Esophagus squamous epithelium (tissue), 5 donors: Measurements from ENCODE around the gene QKI. TPM values are rescaled to one million over a fixed set of nuclear protein-coding genes. Genes with fewer than 3 reads are reported as not detected.

Experiments
- DNase-seq: peaks from one replicate; lab custom pipeline; 2025; lab: John Stamatoyannopoulos, UW
- H3K27ac ChIP-seq, 4 donors: fragments of 200-600 bp; sonication (generic); one replicate each; pipeline ENCODE4 v1.5.1; 2016 to 2019; ENCODE audit warnings: mild to moderate bottlenecking in 1 of 4
- H3K27me3 ChIP-seq, 4 donors: fragments of 200-600 bp; sonication (generic); 1 replicate in 3 of 4; 2 replicates in 1 of 4; pipeline versions ENCODE4 v1.5.1 to v1.6.0; 2017 to 2021; ENCODE audit warnings: antibody characterized with exemption in 1 of 4
- H3K36me3 ChIP-seq, 3 donors: fragments of 200-600 bp; sonication (generic); one replicate each; pipeline ENCODE4 v1.5.1; 2016 to 2019
- H3K4me1 ChIP-seq, 3 donors: fragments of 200-600 bp; sonication (generic); one replicate each; pipeline ENCODE4 v1.5.1; 2017 to 2019
- H3K4me3 ChIP-seq, 4 donors: fragments of 200-600 bp; sonication (generic); 1 replicate in 3 of 4; 2 replicates in 1 of 4; pipeline ENCODE4 v1.5.1; 2016 to 2019; ENCODE audit warnings: mild to moderate bottlenecking in 2 of 4, moderate library complexity in 1 of 4
- H3K9me3 ChIP-seq, 3 donors: fragments of 200-600 bp; sonication (generic); one replicate each; pipeline ENCODE4 v1.5.1; 2016 to 2019
- POLR2A ChIP-seq, 4 donors: fragments of 450-650 bp; IDR thresholded peaks; one replicate each; pipeline ENCODE4 v1.6.1; 2017; ENCODE audit warnings: antibody characterized with exemption in 4 of 4, mild to moderate bottlenecking in 4 of 4, moderate library complexity in 3 of 4
- whole genome bisulfite sequencing, 2 donors: methylation state at CpG; one replicate each; pipeline ENCODE4 v1.1.5; 2018; 5-methylcytosine and 5-hydroxymethylcytosine counted together
- intact Hi-C: fragments of 100-400 bp; cut with DNase I; formaldehyde crosslinking; loops from one replicate; pipeline ENCODE4 v1.15.0; 2022
- total RNA-seq, 4 donors: library from RNA; depleted of rRNA; stranded (reverse); fragments of >200 nt; gene quantifications; one replicate each; pipeline ENCODE4 v1.1.0, GENCODE V29; 2016
- TF ChIP-seq, protein P1 (sequence below), 6 experiments: fragments of 450-650 bp in 4 of 6; fragments of 200-600 bp in 2 of 6; sonication (generic) in 2 of 6; IDR thresholded peaks; one replicate each; pipeline ENCODE4 v1.5.1; 2016 to 2019; ENCODE audit warnings: antibody characterized with exemption in 6 of 6, mild to moderate bottlenecking in 4 of 6, moderate library complexity in 4 of 6
- donor health status: DM: yes; HTN: yes; CAD: no.

Gene QKI
- total RNA-seq, 4 donors from 2014 or later = 46.2 to 149 (median 65.4) TPM

DNA sequence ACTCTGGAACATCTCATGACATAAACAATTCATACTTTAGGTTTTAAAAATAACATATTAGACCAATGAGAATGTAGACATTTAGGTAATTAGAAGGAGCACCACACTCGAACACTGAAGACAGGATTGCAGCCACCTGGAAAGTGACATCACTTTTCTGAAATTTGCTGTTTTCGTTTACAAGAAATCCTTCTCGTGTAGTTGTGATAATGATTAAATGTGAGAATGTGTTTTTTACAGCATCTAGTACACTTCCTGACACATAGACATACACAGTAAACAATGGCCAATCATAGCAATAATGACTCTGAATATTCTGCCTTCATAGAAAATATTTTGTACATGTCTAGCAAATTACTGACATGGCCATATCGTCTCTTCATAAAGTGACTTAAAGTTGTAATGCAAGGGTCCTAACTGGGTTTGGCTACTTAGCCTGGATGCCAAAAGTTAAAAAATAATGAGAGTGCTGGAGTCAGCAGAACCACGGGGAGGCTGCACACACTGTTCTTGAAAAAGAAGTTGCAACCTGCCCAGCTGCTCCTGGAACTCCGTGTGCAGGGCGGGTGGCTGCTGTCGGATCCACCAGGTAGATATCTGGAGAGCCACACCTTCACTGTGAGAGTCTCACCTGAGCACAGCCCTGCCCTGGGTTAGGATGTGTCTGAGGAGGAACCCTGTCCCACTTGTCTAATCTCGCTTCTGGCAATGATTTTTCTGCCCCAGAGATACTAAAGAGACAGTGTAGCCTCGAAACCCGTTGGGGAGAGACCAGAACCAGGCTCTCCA, 212.9 kb downstream of the QKI start:
- no peaks in the 10 kb centered on the region for H3K36me3 ChIP-seq
- H3K27me3 ChIP-seq = peaks cover 0 to 23% (median 0%) of the 10 kb centered on the region in 4 donors
- H3K27ac ChIP-seq = no peak overlapping the region
- intact Hi-C loops = no loop called here
- peaks cover 0 to 15% (median 0%) of the 10 kb centered on the region in 3 donors for H3K9me3 ChIP-seq
- 42 to 50% methylated on average over 8 to 11 of the region's 11 CpGs for WGBS, 2 donors
- TF ChIP-seq, protein P1, sequence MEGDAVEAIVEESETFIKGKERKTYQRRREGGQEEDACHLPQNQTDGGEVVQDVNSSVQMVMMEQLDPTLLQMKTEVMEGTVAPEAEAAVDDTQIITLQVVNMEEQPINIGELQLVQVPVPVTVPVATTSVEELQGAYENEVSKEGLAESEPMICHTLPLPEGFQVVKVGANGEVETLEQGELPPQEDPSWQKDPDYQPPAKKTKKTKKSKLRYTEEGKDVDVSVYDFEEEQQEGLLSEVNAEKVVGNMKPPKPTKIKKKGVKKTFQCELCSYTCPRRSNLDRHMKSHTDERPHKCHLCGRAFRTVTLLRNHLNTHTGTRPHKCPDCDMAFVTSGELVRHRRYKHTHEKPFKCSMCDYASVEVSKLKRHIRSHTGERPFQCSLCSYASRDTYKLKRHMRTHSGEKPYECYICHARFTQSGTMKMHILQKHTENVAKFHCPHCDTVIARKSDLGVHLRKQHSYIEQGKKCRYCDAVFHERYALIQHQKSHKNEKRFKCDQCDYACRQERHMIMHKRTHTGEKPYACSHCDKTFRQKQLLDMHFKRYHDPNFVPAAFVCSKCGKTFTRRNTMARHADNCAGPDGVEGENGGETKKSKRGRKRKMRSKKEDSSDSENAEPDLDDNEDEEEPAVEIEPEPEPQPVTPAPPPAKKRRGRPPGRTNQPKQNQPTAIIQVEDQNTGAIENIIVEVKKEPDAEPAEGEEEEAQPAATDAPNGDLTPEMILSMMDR (IDR thresholded peaks at IDR 0.05) = peak in 1 of 6 experiments; percentile 16
- no peak for TF ChIP-seq POLR2A (IDR thresholded peaks at IDR 0.05)
- no peak overlapping the region for H3K4me3 ChIP-seq
- H3K4me1 ChIP-seq = peaks cover 0 to 17% (median 0%) of the 10 kb centered on the region in 3 donors
- no peak for DNase-seq
